GM19099 (cell line): Measurements from ENCODE around the gene SETBP1.

Experiments used
- POLR2A ChIP-seq: IDR thresholded peaks from 3 replicates; pipeline ENCODE4 v1.6.1; 2011; ENCODE audit warnings: low read depth; ENCODE audit not compliant: insufficient read length; ENCODE audit errors: extremely low read depth

SETBP1 gene

GRCh38 chr18:44834867-44835469 lies 154.3 kb downstream of the SETBP1 start:
- no peak for TF ChIP-seq POLR2A

GRCh38 chr18:44835703-44836102 lies 155.0 kb downstream of the SETBP1 start:
- TF ChIP-seq POLR2A, result no peak

- no peak for TF ChIP-seq POLR2A
Observed at GRCh38 chr18:44836263-44836662, 155.6 kb downstream of the SETBP1 start.

GRCh38 chr18:44837482-44838180 lies 156.9 kb downstream of the SETBP1 start:
- no peak for TF ChIP-seq POLR2A

- peak; percentile 33 for TF ChIP-seq POLR2A
Observed at GRCh38 chr18:44838971-44839666, 158.4 kb downstream of the SETBP1 start.

- no peak for TF ChIP-seq POLR2A
Observed at GRCh38 chr18:44840058-44840790, 159.5 kb downstream of the SETBP1 start.

- no peak for TF ChIP-seq POLR2A
Observed at GRCh38 chr18:44841221-44841620, 160.5 kb downstream of the SETBP1 start.

GRCh38 chr18:44841752-44842587 lies 161.3 kb downstream of the SETBP1 start:
- no peak for TF ChIP-seq POLR2A

- no peak for TF ChIP-seq POLR2A
Observed at GRCh38 chr18:44842588-44843412, 162.1 kb downstream of the SETBP1 start.

GRCh38 chr18:44844486-44844885 lies 163.8 kb downstream of the SETBP1 start:
- TF ChIP-seq POLR2A, result no peak

- no peak for TF ChIP-seq POLR2A
Observed at GRCh38 chr18:44846450-44846849, 165.8 kb downstream of the SETBP1 start.

GRCh38 chr18:44848644-44849335 lies 168.1 kb downstream of the SETBP1 start:
- no peak for TF ChIP-seq POLR2A

- no peak for TF ChIP-seq POLR2A
Observed at GRCh38 chr18:44849361-44849760, 168.7 kb downstream of the SETBP1 start.
